ENCODE results near the gene RBBP5. TPM values are rescaled to one million over a fixed set of nuclear protein-coding genes. Genes with fewer than 3 reads are reported as not detected.
"Not testable (repeated sequence)": the region's sequence is repeated elsewhere in the genome, so short reads cannot be mapped to it uniquely, and the experiment has no call there.

Gene RBBP5
- total RNA-seq, 4 donors from 2014 or later: 4.9 to 33.7 (median 24.7) TPM

GRCh38 chr1:205162301-205162700, 40.5 kb upstream of the RBBP5 start:
- H3K4me1 ChIP-seq: no peaks in the 10 kb centered on the region
- H3K4me3 ChIP-seq: no peak overlapping the region
- TF ChIP-seq CTCF (IDR thresholded peaks at IDR 0.05): no peak
- no peak for TF ChIP-seq POLR2A (IDR thresholded peaks at IDR 0.05)
- intact Hi-C loops (cut with DNase I; ENCODE audit: low total_unique reads): no loop called here
- H3K36me3 ChIP-seq: no peaks in the 10 kb centered on the region
- H3K27me3 ChIP-seq: no peaks in the 10 kb centered on the region
- H3K9me3 ChIP-seq: no peaks in the 10 kb centered on the region
- H3K27ac ChIP-seq: no peak overlapping the region
- DNase-seq: no peak

GRCh38 chr1:205161076-205161475, 39.3 kb upstream of the RBBP5 start:
- intact Hi-C loops (cut with DNase I; ENCODE audit: low total_unique reads): no loop called here
- Histone ChIP-seq H3K9me3 (no peaks in the 10 kb centered on the region), H3K36me3 (no peaks in the 10 kb centered on the region)

GRCh38 chr1:205158048-205158616, 36.4 kb upstream of the RBBP5 start:
- Histone ChIP-seq H3K9me3 (no peaks in the 10 kb centered on the region), H3K4me1 (no peaks in the 10 kb centered on the region), H3K27ac (no peak overlapping the region), H3K4me3 (no peak overlapping the region), H3K27me3 (no peaks in the 10 kb centered on the region), H3K36me3 (no peaks in the 10 kb centered on the region)
- TF ChIP-seq POLR2A (IDR thresholded peaks at IDR 0.05): no peak
- no peak for TF ChIP-seq CTCF (IDR thresholded peaks at IDR 0.05)
- intact Hi-C loops (cut with DNase I; ENCODE audit: low total_unique reads): no loop called here
- no peak for DNase-seq

More at GRCh38 chr1:205161076-205161475, 39.3 kb upstream of the RBBP5 start:
- Histone ChIP-seq H3K4me1 (no peaks in the 10 kb centered on the region), H3K4me3 (no peak overlapping the region), H3K27me3 (no peaks in the 10 kb centered on the region), H3K27ac (no peak overlapping the region)
- TF ChIP-seq POLR2A (IDR thresholded peaks at IDR 0.05) (no peak), CTCF (IDR thresholded peaks at IDR 0.05) (no peak)
- no peak for DNase-seq

- H3K9me3 ChIP-seq; H3K27ac ChIP-seq; H3K4me3 ChIP-seq; H3K27me3 ChIP-seq; H3K36me3 ChIP-seq; DNase-seq; intact Hi-C loops (cut with DNase I; ENCODE audit: low total_unique reads); H3K4me1 ChIP-seq: not testable (repeated sequence)
These were observed 34.0 kb upstream of the RBBP5 start for GRCh38 chr1:205155665-205156377.

GRCh38 chr1:205152505-205152904, 30.7 kb upstream of the RBBP5 start:
- intact Hi-C loops (cut with DNase I; ENCODE audit: low total_unique reads): no loop called here

More at GRCh38 chr1:205152505-205152904, 30.7 kb upstream of the RBBP5 start:
- Histone ChIP-seq H3K4me1 (no peaks in the 10 kb centered on the region), H3K27ac (no peak overlapping the region), H3K4me3 (no peak overlapping the region), H3K36me3 (no peaks in the 10 kb centered on the region), H3K27me3 (no peaks in the 10 kb centered on the region), H3K9me3 (no peaks in the 10 kb centered on the region)
- DNase-seq: no peak
- no peak for TF ChIP-seq POLR2A (IDR thresholded peaks at IDR 0.05)
- TF ChIP-seq CTCF (IDR thresholded peaks at IDR 0.05): no peak

Data from uterus (tissue), 4 donors.